ENCODE measurements around the gene LRRIQ3. TPM values are rescaled to one million over a fixed set of nuclear protein-coding genes. Genes with fewer than 3 reads are reported as not detected.

LRRIQ3 gene
- total RNA-seq, 2 donors from 2014 or later: 0.68 to 5.7 TPM

Other genes starting within 250 kb of the LRRIQ3 start
- gene FPGT, start 66 bp upstream of the LRRIQ3 start, total RNA-seq: 10 to 100 TPM in 1 of 2 donors, 1 to 10 TPM in 1; 8.9 to 10.9 TPM
- gene TNNI3K, start 37.2 kb upstream of the LRRIQ3 start, total RNA-seq: not detected